MCF 10A (cell line): Measurements from ENCODE around the gene NHSL2. TPM values are rescaled to one million over a fixed set of nuclear protein-coding genes. Genes with fewer than 3 reads are reported as not detected.
A peak's percentile ranks its signal among the peaks of the same experiment; 100 is the strongest.

Experiments
- BruUV-seq: library from RNA; stranded (reverse); fragments of 400-500 nt; replicated peaks from 2 replicates; lab custom pipeline; 2021; lab: Mats Ljungman, UMichigan
- CTCF ChIA-PET: fragments of 300-600 bp; sonication (Branson Sonifier 250); formaldehyde crosslinking; extraction: SDS; loops from one replicate; lab custom pipeline; 2021; ENCODE audit warnings: antibody characterized with exemption, inconsistent platforms; lab: Yijun Ruan, JAX
- POLR2A ChIA-PET: fragments of 300-600, 350-650 bp; sonication (Branson Sonifier 250); formaldehyde crosslinking; extraction: SDS; loops from one replicate; lab custom pipeline; 2020; ENCODE audit warnings: antibody characterized with exemption, inconsistent platforms; lab: Yijun Ruan, JAX
- DNase-seq: peaks from one replicate; pipeline ENCODE4 v3.0.0-alpha.2; 2018; ENCODE audit not compliant: unreplicated experiment
- H3K27ac Mint-ChIP-seq: one replicate; pipeline ENCODE4 v1.8.0; 2022; ENCODE audit warnings: mild to moderate bottlenecking, low read depth, mixed read lengths; ENCODE audit not compliant: unreplicated experiment
- H3K27me3 Mint-ChIP-seq: one replicate; pipeline ENCODE4 v1.8.0; 2022; ENCODE audit warnings: mixed read lengths; ENCODE audit not compliant: insufficient read depth, unreplicated experiment
- H3K36me3 Mint-ChIP-seq: one replicate; pipeline ENCODE4 v1.8.0; 2022; ENCODE audit warnings: mild to moderate bottlenecking, moderate library complexity, mixed read lengths; ENCODE audit not compliant: insufficient read depth, unreplicated experiment
- H3K4me1 Mint-ChIP-seq: one replicate; pipeline ENCODE4 v1.8.0; 2022; ENCODE audit warnings: mixed read lengths; ENCODE audit not compliant: insufficient read depth, unreplicated experiment
- H3K4me3 Mint-ChIP-seq: one replicate; pipeline ENCODE4 v1.8.0; 2022; ENCODE audit warnings: mild to moderate bottlenecking, moderate library complexity, mixed read lengths; ENCODE audit not compliant: unreplicated experiment
- H3K9me3 Mint-ChIP-seq: one replicate; pipeline ENCODE4 v1.8.0; 2022; ENCODE audit warnings: mixed read lengths; ENCODE audit not compliant: unreplicated experiment
- intact Hi-C: fragments of 100-400 bp; cut with micrococcal nuclease; formaldehyde crosslinking; loops from 2 replicates; pipeline ENCODE4 v1.14.1; 2022
- total RNA-seq: library from RNA; stranded (reverse); gene quantifications from 2 replicates; pipeline ENCODE4 v1.2.3, GENCODE V29; 2022
- TF ChIP-seq, protein P1 (sequence below): fragments of 200-600 bp; IDR thresholded peaks from one replicate; pipeline ENCODE4 v1.8.0; 2022; ENCODE audit warnings: antibody characterized with exemption, mild to moderate bottlenecking; ENCODE audit not compliant: unreplicated experiment

The NHSL2 gene
- total RNA-seq, 1 experiment from 2014 or later, result not detected

DNA sequence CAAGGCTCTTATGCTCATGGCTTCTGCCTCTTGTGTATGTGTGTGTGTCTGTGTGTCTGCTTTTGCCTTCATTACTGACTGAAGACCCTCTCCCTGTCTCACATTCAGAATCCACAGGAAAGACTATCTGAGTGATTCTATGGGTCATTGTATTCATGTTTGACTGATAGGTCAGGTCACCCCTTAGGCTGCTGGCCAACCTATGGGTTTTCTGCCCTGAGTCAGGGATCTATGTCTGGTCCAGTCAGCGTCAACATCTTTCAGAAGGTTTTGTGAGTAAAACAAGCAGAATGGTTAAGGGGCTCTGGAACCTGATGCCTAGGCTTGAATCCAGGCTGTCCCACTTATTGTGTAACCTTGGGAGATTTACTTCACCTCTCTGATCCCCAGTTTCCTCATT, 30.5 kb downstream of the NHSL2 start:
- TF ChIP-seq, protein P1, sequence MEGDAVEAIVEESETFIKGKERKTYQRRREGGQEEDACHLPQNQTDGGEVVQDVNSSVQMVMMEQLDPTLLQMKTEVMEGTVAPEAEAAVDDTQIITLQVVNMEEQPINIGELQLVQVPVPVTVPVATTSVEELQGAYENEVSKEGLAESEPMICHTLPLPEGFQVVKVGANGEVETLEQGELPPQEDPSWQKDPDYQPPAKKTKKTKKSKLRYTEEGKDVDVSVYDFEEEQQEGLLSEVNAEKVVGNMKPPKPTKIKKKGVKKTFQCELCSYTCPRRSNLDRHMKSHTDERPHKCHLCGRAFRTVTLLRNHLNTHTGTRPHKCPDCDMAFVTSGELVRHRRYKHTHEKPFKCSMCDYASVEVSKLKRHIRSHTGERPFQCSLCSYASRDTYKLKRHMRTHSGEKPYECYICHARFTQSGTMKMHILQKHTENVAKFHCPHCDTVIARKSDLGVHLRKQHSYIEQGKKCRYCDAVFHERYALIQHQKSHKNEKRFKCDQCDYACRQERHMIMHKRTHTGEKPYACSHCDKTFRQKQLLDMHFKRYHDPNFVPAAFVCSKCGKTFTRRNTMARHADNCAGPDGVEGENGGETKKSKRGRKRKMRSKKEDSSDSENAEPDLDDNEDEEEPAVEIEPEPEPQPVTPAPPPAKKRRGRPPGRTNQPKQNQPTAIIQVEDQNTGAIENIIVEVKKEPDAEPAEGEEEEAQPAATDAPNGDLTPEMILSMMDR, result no peak
- ChIA-PET POLR2A (no interaction called here), CTCF (interaction anchor here (0.6 kb wide), 1 partner anchor 491 kb away, joined by 5 read pairs; no protein-coding TSS in a partner anchor)
- BruUV-seq, result no TSS peak
- H3K9me3 Mint-ChIP-seq, result no peaks in the 10 kb centered on the region
- no peaks in the 10 kb centered on the region for H3K4me1 Mint-ChIP-seq
- no peak overlapping the region for H3K27ac Mint-ChIP-seq
- intact Hi-C loops, result no loop called here
- H3K27me3 Mint-ChIP-seq, result peaks cover 52% of the 10 kb centered on the region
- H3K36me3 Mint-ChIP-seq, result no peaks in the 10 kb centered on the region
- no peak for DNase-seq
- H3K4me3 Mint-ChIP-seq, result no peak overlapping the region

GRCh38 chrX:71941776-71942175, 31.1 kb downstream of the NHSL2 start:
- ChIA-PET CTCF (interaction anchor here (0.6 to 0.7 kb wide), 2 partner anchors 385 to 491 kb away, joined by 3 to 5 read pairs; no protein-coding TSS in a partner anchor), POLR2A (no interaction called here)
- Mint-ChIP-seq H3K27ac (no peak overlapping the region), H3K36me3 (no peaks in the 10 kb centered on the region), H3K4me3 (no peak overlapping the region), H3K9me3 (no peaks in the 10 kb centered on the region), H3K4me1 (no peaks in the 10 kb centered on the region), H3K27me3 (peaks cover 52% of the 10 kb centered on the region)
- TF ChIP-seq, protein P1, result no peak
- BruUV-seq, result no TSS peak
- peak; percentile 37 for DNase-seq
- intact Hi-C loops, result no loop called here

DNA sequence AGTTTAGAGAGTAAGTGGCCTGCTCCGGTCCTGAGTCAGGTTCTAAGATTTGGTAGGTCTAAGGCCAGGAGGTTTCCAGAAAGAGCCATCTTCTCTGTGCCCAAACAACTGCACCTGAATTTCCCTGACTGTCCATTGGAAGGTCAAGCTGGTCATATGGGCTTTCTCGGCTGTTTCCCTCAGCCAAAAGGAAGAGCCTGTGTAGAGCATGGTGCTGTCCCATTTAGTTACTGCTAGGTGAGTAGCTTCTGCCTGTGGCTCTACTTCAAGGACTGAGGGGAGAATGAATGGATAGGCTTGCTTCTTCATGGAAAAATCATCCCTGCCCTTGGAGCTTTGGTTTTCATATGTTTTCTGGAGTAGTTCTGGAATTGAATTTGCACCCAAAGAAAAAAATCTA, 33.7 kb downstream of the NHSL2 start:
- CTCF ChIA-PET, result interaction anchor here (0.7 to 1.2 kb wide), 2 partner anchors 27 to 55 kb away, joined by 3 to 8 read pairs; no protein-coding TSS in a partner anchor
- no TSS peak for BruUV-seq

DNA sequence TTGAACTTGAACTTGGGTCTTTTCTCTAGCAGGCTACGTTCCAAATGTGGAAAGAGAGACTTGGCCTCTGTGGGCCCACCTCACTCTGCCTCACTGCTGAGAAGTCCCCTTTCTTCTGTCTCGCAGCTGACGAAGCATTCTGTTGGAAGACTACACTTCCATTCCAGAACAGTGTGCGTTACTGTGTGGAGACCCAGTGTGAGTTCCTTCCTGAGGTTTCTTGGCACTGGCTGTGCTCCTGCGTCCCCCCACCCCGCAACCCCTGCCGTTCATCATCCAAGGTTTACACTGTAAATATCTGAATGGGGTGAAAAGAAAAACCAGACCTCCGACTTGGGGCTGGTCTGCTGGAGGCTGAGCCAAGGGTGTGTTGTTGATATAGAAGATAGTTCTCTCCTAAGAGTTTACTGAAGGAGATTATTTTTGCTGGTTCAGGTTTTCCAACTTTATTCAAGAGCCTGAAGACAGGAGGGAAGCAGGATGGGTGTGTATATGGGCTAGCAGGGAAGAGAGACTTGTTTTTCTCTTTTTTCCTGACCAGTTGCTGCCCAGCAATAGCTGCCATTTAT, 34.7 kb downstream of the NHSL2 start:
- BruUV-seq, result no TSS peak
- no peak for DNase-seq
- POLR2A ChIA-PET, result no interaction called here
- intact Hi-C loops, result no loop called here
- H3K4me3 Mint-ChIP-seq, result no peak overlapping the region
- no peaks in the 10 kb centered on the region for H3K36me3 Mint-ChIP-seq
- H3K27me3 Mint-ChIP-seq, result peaks cover 79% of the 10 kb centered on the region
- H3K27ac Mint-ChIP-seq, result no peak overlapping the region
- H3K9me3 Mint-ChIP-seq, result no peaks in the 10 kb centered on the region
- TF ChIP-seq, protein P1, result no peak
- CTCF ChIA-PET, result interaction anchor here (1.2 kb wide), 2 partner anchors 39 to 54 kb away, joined by 3 to 8 read pairs; no protein-coding TSS in a partner anchor
- no peaks in the 10 kb centered on the region for H3K4me1 Mint-ChIP-seq

More for the DNA sequence above, 33.7 kb downstream of the NHSL2 start:
- POLR2A ChIA-PET, result no interaction called here
- Mint-ChIP-seq H3K27me3 (peaks cover 70% of the 10 kb centered on the region), H3K4me1 (no peaks in the 10 kb centered on the region), H3K27ac (no peak overlapping the region), H3K36me3 (no peaks in the 10 kb centered on the region), H3K4me3 (no peak overlapping the region), H3K9me3 (no peaks in the 10 kb centered on the region)
- DNase-seq, result no peak
- intact Hi-C loops, result no loop called here
- TF ChIP-seq, protein P1, result no peak
